Stromal cell of bone marrow (primary cell): ENCODE data around the gene AGK.
A peak's percentile ranks its signal among the peaks of the same experiment; 100 is the strongest.
"Not testable (repeated sequence)": the region's sequence is repeated elsewhere in the genome, so short reads cannot be mapped to it uniquely, and the experiment has no call there.

ENCODE experiments used
- DNase-seq: peaks from one replicate; pipeline ENCODE4 v3.0.0-alpha.2; 2012; ENCODE audit warnings: low read depth

Gene AGK

GRCh38 chr7:141557360-141557759, 6.2 kb downstream of the AGK start:
- no peak for DNase-seq

- DNase-seq: not testable (repeated sequence)
Observed at GRCh38 chr7:141557831-141558531, 6.8 kb downstream of the AGK start.

GRCh38 chr7:141558544-141559183, 7.5 kb downstream of the AGK start:
- DNase-seq: no peak

GRCh38 chr7:141559961-141560360, 8.8 kb downstream of the AGK start:
- DNase-seq: no peak

DNA sequence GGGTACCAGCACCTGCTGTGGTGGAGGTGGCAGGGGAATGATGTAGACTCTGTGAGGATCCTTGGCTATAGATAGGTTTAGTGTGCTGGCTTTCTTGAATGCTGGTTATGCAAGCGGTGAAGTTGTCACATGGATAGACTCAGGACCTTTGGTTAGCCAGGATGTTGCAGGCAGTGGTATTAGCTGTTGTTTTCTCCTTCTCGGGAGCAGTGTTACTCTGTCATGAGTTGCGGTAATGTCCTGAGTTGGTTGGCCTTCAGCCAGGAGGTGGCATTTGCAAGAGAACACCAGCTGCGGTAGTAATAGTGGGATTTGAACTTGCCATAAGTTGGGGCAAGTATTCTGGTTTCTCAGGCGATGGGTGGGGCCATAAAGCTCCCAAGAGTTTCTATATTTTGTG, 10.8 kb downstream of the AGK start:
- no peak for DNase-seq

DNA sequence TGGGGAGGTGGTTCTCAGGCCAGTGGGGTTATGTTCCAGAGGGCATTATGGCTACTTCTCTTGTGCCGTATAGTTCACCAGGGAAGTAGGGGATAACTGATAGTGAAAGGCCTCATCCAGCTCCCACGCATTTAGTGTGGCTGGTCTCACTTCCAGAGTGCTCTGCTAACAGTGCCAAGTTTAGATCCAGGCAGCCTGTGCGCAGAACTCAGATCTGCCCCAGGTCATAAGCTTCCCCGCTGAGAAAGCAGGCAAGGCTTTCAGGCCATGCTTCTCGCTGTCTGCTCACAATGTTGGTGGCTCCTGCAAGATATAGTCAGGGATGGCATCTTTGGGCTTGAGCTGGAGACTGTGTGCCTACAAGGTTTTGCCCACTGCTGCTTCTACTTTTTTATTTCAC, 11.3 kb downstream of the AGK start:
- no peak for DNase-seq

- DNase-seq: no peak
Observed at GRCh38 chr7:141562972-141563371, 11.8 kb downstream of the AGK start.

- DNase-seq: no peak
Observed at GRCh38 chr7:141563956-141564623, 12.9 kb downstream of the AGK start.

GRCh38 chr7:141567432-141567831, 16.2 kb downstream of the AGK start:
- no peak for DNase-seq

DNA sequence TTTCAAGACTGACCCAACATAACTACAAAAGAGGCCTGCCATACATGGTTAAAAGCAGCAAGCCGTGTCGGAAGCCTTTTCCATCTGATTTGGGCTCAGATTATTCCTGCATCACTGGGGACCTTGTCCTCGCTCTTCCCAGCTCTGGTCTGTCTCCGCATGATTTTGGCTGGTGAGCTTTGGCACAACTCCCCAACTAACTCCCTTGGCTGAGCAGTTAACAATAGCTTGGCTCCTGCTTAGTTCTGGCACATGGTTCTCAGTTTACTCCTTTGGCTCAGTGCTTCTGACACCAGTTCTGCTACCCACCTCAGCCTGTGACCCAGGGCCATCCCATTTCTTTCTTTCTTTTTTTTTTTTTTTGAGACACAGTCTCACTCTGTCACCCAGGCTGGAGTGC, 17.0 kb downstream of the AGK start:
- DNase-seq: no peak

DNA sequence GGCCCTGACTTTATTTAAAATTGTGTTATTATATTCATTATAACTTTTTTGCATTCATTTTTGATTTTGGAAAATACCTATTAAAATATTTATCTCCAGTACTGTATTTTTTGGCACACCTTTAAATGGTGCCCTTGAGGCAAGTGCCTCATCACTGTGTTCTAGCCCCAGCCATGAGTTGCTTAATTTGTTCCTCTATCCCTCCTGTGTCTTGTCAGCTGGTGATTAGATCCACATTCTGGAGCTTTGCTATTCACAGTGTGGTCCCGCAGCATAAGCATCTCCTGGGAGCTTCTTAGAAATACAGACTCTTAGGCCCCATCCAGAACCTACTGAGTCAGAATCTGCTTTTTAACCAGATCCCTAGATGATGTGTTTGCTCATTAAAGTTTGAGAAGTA, 19.8 kb downstream of the AGK start:
- no peak for DNase-seq

GRCh38 chr7:141572175-141572574, 21.0 kb downstream of the AGK start:
- DNase-seq: no peak

GRCh38 chr7:141573511-141573910, 22.3 kb downstream of the AGK start:
- no peak for DNase-seq

- no peak for DNase-seq
Observed at GRCh38 chr7:141575164-141575563, 24.0 kb downstream of the AGK start.

DNA sequence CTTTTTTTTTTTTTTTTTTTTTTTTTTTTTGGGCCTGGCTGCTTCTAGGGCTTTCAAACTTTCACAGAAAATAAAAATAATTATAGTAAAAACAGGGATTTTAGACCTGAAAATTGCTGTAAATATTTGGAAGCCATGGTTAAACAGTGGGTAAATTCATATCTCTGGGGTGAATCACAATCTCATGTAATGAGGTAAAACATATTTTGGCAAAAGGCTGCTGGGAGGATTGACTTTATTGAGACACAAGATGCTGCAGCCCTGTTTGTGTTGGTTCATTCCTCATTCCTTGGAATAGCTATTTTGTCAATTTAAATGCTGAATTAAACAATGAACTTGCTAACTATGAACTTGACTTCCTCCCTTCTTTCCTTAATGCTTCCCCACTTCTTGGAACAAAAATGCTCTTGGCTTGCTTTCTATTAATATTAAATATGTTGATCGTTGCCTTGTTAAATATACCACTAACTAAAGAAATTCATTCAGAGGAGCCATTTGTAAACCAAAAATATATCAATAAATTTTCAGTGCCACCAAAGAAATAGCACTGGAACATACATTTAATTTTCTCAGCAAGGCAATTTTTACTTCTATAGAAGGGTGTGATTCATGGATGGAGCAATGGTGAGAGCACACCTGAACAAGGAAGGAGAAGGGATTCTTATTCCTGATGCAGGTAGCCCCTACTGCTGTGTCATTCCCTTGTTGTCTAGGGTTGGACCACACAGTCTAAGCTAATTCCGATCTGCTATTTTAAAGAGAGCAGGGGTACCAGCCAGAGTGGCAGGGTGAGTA, 24.6 kb downstream of the AGK start:
- no peak for DNase-seq

- DNase-seq: no peak
Observed at GRCh38 chr7:141577043-141577839, 26.0 kb downstream of the AGK start.

- not testable (repeated sequence) for DNase-seq
Observed at GRCh38 chr7:141579953-141580352, 28.7 kb downstream of the AGK start.

GRCh38 chr7:141582063-141582462, 30.9 kb downstream of the AGK start:
- not testable (repeated sequence) for DNase-seq

- no peak for DNase-seq
Observed at GRCh38 chr7:141584935-141585334, 33.7 kb downstream of the AGK start.

- DNase-seq: peak; percentile 65
Observed at GRCh38 chr7:141585592-141586510, 34.6 kb downstream of the AGK start.

DNA sequence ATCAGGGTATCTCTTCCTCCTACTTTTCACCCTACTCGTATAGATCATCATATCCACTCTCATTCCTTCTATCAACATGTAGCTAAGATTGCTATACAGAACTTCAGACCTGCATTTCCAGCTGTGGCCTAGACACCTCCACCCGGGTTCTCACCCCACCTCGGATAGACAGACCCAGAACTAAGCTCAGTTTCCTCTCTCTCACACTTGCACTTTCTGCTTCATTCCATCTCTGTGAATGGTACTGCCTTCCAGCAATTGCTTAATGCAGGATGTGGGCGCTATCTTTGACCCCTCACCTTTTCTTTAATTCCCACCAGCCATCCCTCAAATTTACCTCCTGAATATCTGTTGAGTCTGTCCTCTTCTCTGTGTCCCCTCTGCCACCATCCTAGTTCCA, 35.7 kb downstream of the AGK start:
- DNase-seq: no peak
